Measurements from ENCODE around the gene PMM2. TPM values are rescaled to one million over a fixed set of nuclear protein-coding genes. Genes with fewer than 3 reads are reported as not detected.
A peak's percentile ranks its signal among the peaks of the same experiment; 100 is the strongest.

PMM2 gene
- total RNA-seq (2011; cell fraction: chromatin; rRNA removed; ENCODE audit: low replicate concordance) = 104 and 130 TPM in 2 replicates
- 64.9 and 66.9 TPM in 2 replicates for total RNA-seq (2011; cell fraction: nucleolus; rRNA removed)
- 106 and 149 TPM in 2 replicates for total RNA-seq (2011; cell fraction: nucleoplasm; rRNA removed)
- total RNA-seq (2014; rRNA removed) = 17.8 and 30.4 TPM in 2 replicates
- total RNA-seq (2014; rRNA removed; fragmentation: Illumina TruSeq; extraction: Trizol) = 29.8 and 33.9 TPM in 2 replicates
- 37.6 and 42.7 TPM in 2 replicates for total RNA-seq (2015; rRNA removed; fragmentation: Illumina TruSeq; extraction: Trizol)
- total RNA-seq (2021) = 28.9 and 32.0 TPM in 2 replicates
- 16.3 and 21.1 TPM in 2 replicates for polyA plus RNA-seq (2011; rRNA removed)
- 11.9 and 14.4 TPM in 2 replicates for polyA plus RNA-seq (2011; cell fraction: cytosol; rRNA removed)
- 24.1 and 29.4 TPM in 2 replicates for polyA plus RNA-seq (2011; cell fraction: nucleus; rRNA removed)
- polyA plus RNA-seq (2012) = 20.8 and 23.0 TPM in 2 replicates
- polyA plus RNA-seq (2014; fragmentation: Illumina TruSeq; extraction: Trizol) = 27.2 and 34.0 TPM in 2 replicates
- polyA plus RNA-seq (2014; fragmentation: Nextera tagmentation; extraction: Ambion mirVana) = 1 to 10 TPM; 5.6 to 7.8 TPM
- polyA plus RNA-seq (2014; rRNA removed) = 25.9 and 27.1 TPM in 2 replicates
- 18.4 and 27.8 TPM in 2 replicates for polyA minus RNA-seq (2011; rRNA and poly(A)+ RNA removed)
- polyA minus RNA-seq (2011; cell fraction: cytosol; rRNA and poly(A)+ RNA removed) = 10.2 and 16.6 TPM in 2 replicates
- polyA minus RNA-seq (2011; cell fraction: nucleus; rRNA and poly(A)+ RNA removed) = 22.2 and 42.1 TPM in 2 replicates
- Bru-seq, nascent RNA = percentile 88 among the genes with signal in this experiment
- percentile 86 among the genes with signal in this experiment for BruChase-seq, experiment 1, labeled RNA remaining after a 2-hour chase
- BruChase-seq, experiment 2, labeled RNA remaining after a 6-hour chase = percentile 82 among the genes with signal in this experiment
- long read RNA-seq, experiment 1, transcript PMM2-201 (8 exons, 2,313 nt) = major isoform, 72 of 100 reads
- long read RNA-seq, experiment 1, partial matches to known transcripts = 3 of 100 reads
- long read RNA-seq, experiment 1, other reads (novel, unspliced or antisense) = 16 of 100 reads
- long read RNA-seq, experiment 2, transcript PMM2-201 (8 exons, 2,313 nt) = major isoform, 18 of 31 reads
- long read RNA-seq, experiment 2, partial matches to known transcripts = 7 of 31 reads
- long read RNA-seq, experiment 2, other reads (novel, unspliced or antisense) = 4 of 31 reads
- long read RNA-seq, experiment 3, full-length matches to known transcripts = 19 of 30 reads
- long read RNA-seq, experiment 3, partial matches to known transcripts = 9 of 30 reads
- long read RNA-seq, experiment 3, other reads (novel, unspliced or antisense) = 2 of 30 reads

DNA sequence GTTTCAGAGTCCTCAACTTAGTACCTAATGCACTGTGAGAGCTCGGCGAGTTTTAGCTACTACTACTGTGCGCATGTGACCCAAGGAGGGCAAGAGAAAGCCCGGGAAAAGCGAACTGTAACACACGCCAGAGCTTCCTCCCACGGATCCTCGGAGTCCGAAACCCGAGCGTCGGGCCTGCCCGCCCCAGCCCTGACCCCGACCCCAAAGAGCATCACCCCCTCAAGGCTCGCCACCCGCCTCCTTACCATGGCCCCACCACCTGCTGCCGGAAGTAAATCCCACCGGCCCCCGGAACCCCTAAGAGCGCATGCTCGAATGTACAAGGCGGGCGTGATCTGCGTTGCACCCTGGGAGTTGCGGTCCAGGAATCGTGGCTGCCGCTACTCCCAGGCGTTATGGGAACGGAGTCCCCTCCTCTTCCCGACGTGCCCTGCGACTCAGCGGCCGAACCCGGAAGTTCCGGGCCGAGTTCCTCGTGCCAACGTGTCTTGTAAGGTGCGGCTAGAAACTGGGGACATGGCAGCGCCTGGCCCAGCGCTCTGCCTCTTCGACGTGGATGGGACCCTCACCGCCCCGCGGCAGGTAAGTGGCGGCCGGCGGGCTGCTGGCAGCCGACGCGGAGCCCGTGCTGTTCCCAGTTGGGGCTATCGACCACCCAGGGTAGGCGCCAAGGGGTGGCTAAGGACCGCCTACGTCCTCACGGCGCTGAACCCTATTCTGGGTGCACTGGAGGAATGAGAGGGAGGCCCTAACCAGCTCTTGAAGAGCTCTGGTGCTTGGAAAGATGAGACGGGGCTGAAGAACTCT is at the start of gene PMM2, which contains the start of gene TMEM186:
PMM2 (plus strand) TSS at position 476 of the 810 bp plus-strand sequence; CDS start at position 520, 44 bp downstream.
TMEM186 (minus strand) TSS at position 276 of the 810 bp plus-strand sequence; CDS start at position 251, 25 bp downstream.
- H3K27me3 ChIP-seq (ENCODE audit: control insufficient read depth in 2 of 2, insufficient read depth in 2 of 2, low read length in 2 of 2) = no peaks in the 10 kb centered on the region
- peaks cover 12 to 13% of the 10 kb centered on the region in 2 experiments; a peak in 4 of 5 replicates for H3K4me1 ChIP-seq (replicated peaks in 1 of 2; ENCODE audit: control insufficient read depth in 2 of 2, insufficient read depth in 2 of 2, low read length in 2 of 2)
- peak within 1 kb of the TSS; percentile 92 to 97 for H3K9ac ChIP-seq (ENCODE audit: insufficient read depth in 1 of 2, low read depth in 2 of 2, low read length in 2 of 2)
- peaks cover 65% of the 10 kb centered on the region for H3K79me2 ChIP-seq (ENCODE audit: control insufficient read depth, insufficient read depth, low read length)
- FAIRE-seq = peak; percentile 99
- DNase-seq (ENCODE audit: extremely low read depth in 1 of 4, low spot score in 3 of 4) = peak; percentile 95 to 98 (median 96)
- 0 out of 2 replicates have a peak, but pooled peaks cover 5% of the 10 kb centered on the region for H4K20me1 ChIP-seq (replicated peaks; ENCODE audit: control insufficient read depth, insufficient read depth, low read length)
- no peaks in the 10 kb centered on the region for H3K9me3 ChIP-seq (replicated peaks; ENCODE audit: control insufficient read depth, insufficient read depth, low read depth, low read length)
- intact Hi-C loops (cut with micrococcal nuclease) (loop anchor here (5.0 kb wide), 2 partner anchors 85 to 140 kb away; partner anchors contain the start of gene LITAFD), in situ Hi-C loops (cut with MboI) (no loop called here)
- H3K36me3 ChIP-seq (ENCODE audit: control insufficient read depth, insufficient read depth, low read length) = peaks cover 59% of the 10 kb centered on the region
- ATAC-seq = peak; percentile 99
- under 1% methylated on average over 50 of the region's 61 CpGs for WGBS (ENCODE audit: insufficient coverage, low coverage, missing lambda C conversion rate)
- ChIA-PET CTCF (ENCODE audit: low intra/inter-chr PET ratio) (no interaction called here), POLR2A (interaction anchor here (0.7 to 2.0 kb wide), 8 partner anchors 10 to 294 kb away, joined by 3 to 6 read pairs (median 4); partner anchors contain the start of gene HAPSTR1)
- H3K4me2 ChIP-seq (ENCODE audit: insufficient read depth, low read length) = peak within 1 kb of the TSS; percentile 97
- peak within 1 kb of the TSS; percentile 75 for H2AFZ ChIP-seq (ENCODE audit: low read depth, low read length)
- peak within 1 kb of the TSS; percentile 69 for H3K4me3 ChIP-seq
- H3K9me1 ChIP-seq (ENCODE audit: control insufficient read depth, insufficient read depth, low read length) = no peaks in the 10 kb centered on the region
- H3K27ac ChIP-seq (ENCODE audit: extremely low read depth, low read depth, low read length) = peak within 1 kb of the TSS; percentile 88
- BruUV-seq (replicated peaks) = no TSS peak
- peak; percentile 99 for TF ChIP-seq EP400 (IDR thresholded peaks at IDR 0.05)
- peak; percentile 83 to 87 for TF ChIP-seq NRF1 (conservative IDR thresholded peaks at IDR 0.05 in 1 of 2, IDR thresholded peaks at IDR 0.05 in 1 of 2)
- TF ChIP-seq ZEB2 (IDR thresholded peaks at IDR 0.05) = no peak
- TF ChIP-seq ZNF217 (CRISPR knock-in tag; IDR thresholded peaks at IDR 0.05) = no peak
- TF ChIP-seq RB1 (IDR thresholded peaks at IDR 0.05; ENCODE audit: low read depth) = peak; percentile 59; the same call in 1 of the 2 replicates
- no peak for TF ChIP-seq ZBTB2 (IDR thresholded peaks at IDR 0.05)
- no peak for TF ChIP-seq RCOR1 (IDR thresholded peaks at IDR 0.05; ENCODE audit: borderline replicate concordance in 1 of 2, low read depth in 2 of 2, low read length in 2 of 2)
- peak; percentile 81; the same call in 1 of the 2 replicates for TF ChIP-seq ZNF511 (CRISPR knock-in tag; IDR thresholded peaks at IDR 0.05)
- peak; percentile 99 for TF ChIP-seq ELF2 (CRISPR knock-in tag; IDR thresholded peaks at IDR 0.05)
- TF ChIP-seq POLR3G (IDR thresholded peaks at IDR 0.05; ENCODE audit: extremely low read depth, insufficient read length, insufficient replicate concordance) = no peak
- TF ChIP-seq FIP1L1 (IDR thresholded peaks at IDR 0.05; ENCODE audit: low read depth, low read length, poor library complexity, severe bottlenecking) = peak; percentile 53
- TF ChIP-seq BRF1 (IDR thresholded peaks at IDR 0.05; ENCODE audit: borderline replicate concordance, extremely low read depth, insufficient read length) = no peak
- TF ChIP-seq ZNF408 (CRISPR knock-in tag; IDR thresholded peaks at IDR 0.05; ENCODE audit: low read depth) = no peak
- peak; percentile 64; the same call in 1 of the 2 replicates for TF ChIP-seq PML (IDR thresholded peaks at IDR 0.05; ENCODE audit: low read length)
- TF ChIP-seq SMAD1 (IDR thresholded peaks at IDR 0.05; ENCODE audit: low read depth, low read length, partially characterized antibody) = no peak

Data from K562 (cell line).